BLaER1 treated with 17β-estradiol and CSF1 and Interleukin-3, amounts not matched to agents 10 nM and 100 nM (cell line): ENCODE results near the gene LRIT2.

ENCODE experiments used
- H3K27ac ChIP-seq, 11 experiments: shearing (Covaris generic); formaldehyde crosslinking; 2 replicates each; pipeline ENCODE4 v1.8.1; 2022
- H3K27me3 ChIP-seq, 11 experiments: shearing (Covaris generic); formaldehyde crosslinking; 2 replicates each; pipeline ENCODE4 v1.8.1; 2022
- H3K36me3 ChIP-seq, 11 experiments: shearing (Covaris generic); formaldehyde crosslinking; 2 replicates each; pipeline ENCODE4 v1.8.1; 2022
- H3K4me1 ChIP-seq, 10 experiments: shearing (Covaris generic); formaldehyde crosslinking; 2 replicates each; pipeline ENCODE4 v1.8.1; 2022
- H3K4me2 ChIP-seq, 11 experiments: shearing (Covaris generic); formaldehyde crosslinking; 2 replicates each; pipeline ENCODE4 v1.8.1; 2022
- H3K4me3 ChIP-seq, 10 experiments: shearing (Covaris generic); formaldehyde crosslinking; 2 replicates each; pipeline ENCODE4 v1.8.1; 2022
- H3K9ac ChIP-seq, 11 experiments: shearing (Covaris generic); formaldehyde crosslinking; 2 replicates each; pipeline ENCODE4 v1.8.1; 2022
- H3K9me3 ChIP-seq, 11 experiments: shearing (Covaris generic); formaldehyde crosslinking; replicated peaks in 1 of 11; 2 replicates each; pipeline ENCODE4 v1.8.1; 2022
- H4K20me1 ChIP-seq, 11 experiments: shearing (Covaris generic); formaldehyde crosslinking; 2 replicates each; pipeline ENCODE4 v1.8.1; 2022
- Cebpa-rat ChIP-seq, 11 experiments: shearing (Covaris generic); IDR thresholded peaks; 2 replicates each; pipeline ENCODE4 v1.8.1; 2022

Gene LRIT2

GRCh38 chr10:84201682-84202081 is 23.7 kb downstream of the LRIT2 start:
- Histone ChIP-seq H3K9me3 (no peaks in the 10 kb centered on the region), H3K4me2 (0 out of 22 replicates have a peak overlapping the region, but pooled peaks of 1 of the 11 experiments have one; percentile 5), H3K4me3 (no peak overlapping the region), H3K36me3 (no peaks in the 10 kb centered on the region), H3K9ac (no peak overlapping the region), H3K27ac (no peak overlapping the region), H4K20me1 (no peaks in the 10 kb centered on the region), H3K27me3 (peaks cover 0 to 7% (median 2%) of the 10 kb centered on the region in 11 experiments; a peak in 7 of 22 replicates), H3K4me1 (peaks cover 0 to 7% (median 0%) of the 10 kb centered on the region in 10 experiments; a peak in 3 of 20 replicates)
- no peak for TF ChIP-seq Cebpa-rat (IDR thresholded peaks at IDR 0.05)

GRCh38 chr10:84201244-84201606 is 24.1 kb downstream of the LRIT2 start:
- Histone ChIP-seq H3K9ac (0 out of 22 replicates have a peak overlapping the region, but pooled peaks of 1 of the 11 experiments have one; percentile 13), H4K20me1 (no peaks in the 10 kb centered on the region), H3K4me2 (peak overlapping the region in 1 of 11 experiments; percentile 5; a peak in 1 of 22 replicates), H3K27me3 (peaks cover 2 to 11% (median 7%) of the 10 kb centered on the region in 11 experiments; a peak in 15 of 22 replicates), H3K4me3 (no peak overlapping the region), H3K27ac (no peak overlapping the region), H3K4me1 (peaks cover 0 to 7% (median 0%) of the 10 kb centered on the region in 10 experiments; a peak in 3 of 20 replicates), H3K9me3 (no peaks in the 10 kb centered on the region), H3K36me3 (no peaks in the 10 kb centered on the region)
- TF ChIP-seq Cebpa-rat (IDR thresholded peaks at IDR 0.05): no peak

GRCh38 chr10:84200537-84201243 is 24.7 kb downstream of the LRIT2 start:
- H3K4me1 ChIP-seq: peaks cover 0 to 7% (median 0%) of the 10 kb centered on the region in 10 experiments; a peak in 3 of 20 replicates
- peaks cover 7 to 17% (median 12%) of the 10 kb centered on the region in 11 experiments for H3K27me3 ChIP-seq
- H3K9ac ChIP-seq: 0 out of 22 replicates have a peak overlapping the region, but pooled peaks of 1 of the 11 experiments have one; percentile 13
- no peak for TF ChIP-seq Cebpa-rat (IDR thresholded peaks at IDR 0.05)
- no peak overlapping the region for H3K4me3 ChIP-seq
- H3K4me2 ChIP-seq: peak overlapping the region in 1 of 11 experiments; percentile 5; a peak in 1 of 22 replicates
- H4K20me1 ChIP-seq: no peaks in the 10 kb centered on the region
- H3K36me3 ChIP-seq: no peaks in the 10 kb centered on the region
- no peaks in the 10 kb centered on the region for H3K9me3 ChIP-seq
- no peak overlapping the region for H3K27ac ChIP-seq

- Histone ChIP-seq H3K4me1 (peaks cover 0 to 7% (median 0%) of the 10 kb centered on the region in 10 experiments; a peak in 4 of 20 replicates), H3K9ac (no peak overlapping the region), H4K20me1 (peaks cover 0 to 8% (median 0%) of the 10 kb centered on the region in 11 experiments; a peak in 2 of 22 replicates), H3K36me3 (no peaks in the 10 kb centered on the region), H3K27ac (no peak overlapping the region), H3K9me3 (peaks cover 0 to 5% (median 0%) of the 10 kb centered on the region in 11 experiments; a peak in 1 of 22 replicates), H3K4me3 (no peak overlapping the region), H3K27me3 (peaks cover 30 to 40% (median 36%) of the 10 kb centered on the region in 11 experiments), H3K4me2 (no peak overlapping the region)
- no peak for TF ChIP-seq Cebpa-rat (IDR thresholded peaks at IDR 0.05)
These were observed 27.0 kb downstream of the LRIT2 start for GRCh38 chr10:84198206-84198915.

- no peak overlapping the region for H3K9ac ChIP-seq
- no peaks in the 10 kb centered on the region for H3K36me3 ChIP-seq
- H3K27me3 ChIP-seq: peaks cover 36 to 47% (median 43%) of the 10 kb centered on the region in 11 experiments
- peaks cover 0 to 7% (median 0%) of the 10 kb centered on the region in 10 experiments; a peak in 4 of 20 replicates for H3K4me1 ChIP-seq
- no peak overlapping the region for H3K27ac ChIP-seq
- no peak overlapping the region for H3K4me2 ChIP-seq
- no peak overlapping the region for H3K4me3 ChIP-seq
- TF ChIP-seq Cebpa-rat (IDR thresholded peaks at IDR 0.05): no peak
- peaks cover 0 to 5% (median 0%) of the 10 kb centered on the region in 11 experiments; a peak in 1 of 22 replicates for H3K9me3 ChIP-seq
- peaks cover 0 to 8% (median 0%) of the 10 kb centered on the region in 11 experiments; a peak in 2 of 22 replicates for H4K20me1 ChIP-seq
These were observed 27.7 kb downstream of the LRIT2 start for GRCh38 chr10:84197643-84198042.

GRCh38 chr10:84196941-84197340 is 28.4 kb downstream of the LRIT2 start:
- Histone ChIP-seq H3K9me3 (peaks cover 0 to 5% (median 0%) of the 10 kb centered on the region in 11 experiments; a peak in 1 of 22 replicates), H3K36me3 (no peaks in the 10 kb centered on the region), H3K4me1 (peaks cover 0 to 7% (median 0%) of the 10 kb centered on the region in 10 experiments; a peak in 4 of 20 replicates), H3K27ac (no peak overlapping the region), H3K9ac (no peak overlapping the region), H4K20me1 (peaks cover 0 to 8% (median 0%) of the 10 kb centered on the region in 11 experiments; a peak in 2 of 22 replicates), H3K4me2 (no peak overlapping the region), H3K4me3 (no peak overlapping the region), H3K27me3 (peaks cover 36 to 51% (median 45%) of the 10 kb centered on the region in 11 experiments)
- TF ChIP-seq Cebpa-rat (IDR thresholded peaks at IDR 0.05): no peak

- no peak overlapping the region for H3K9ac ChIP-seq
- H3K4me2 ChIP-seq: no peak overlapping the region
- no peaks in the 10 kb centered on the region for H3K36me3 ChIP-seq
- H4K20me1 ChIP-seq: peaks cover 0 to 8% (median 0%) of the 10 kb centered on the region in 11 experiments; a peak in 2 of 22 replicates
- TF ChIP-seq Cebpa-rat (IDR thresholded peaks at IDR 0.05): no peak
- no peak overlapping the region for H3K4me3 ChIP-seq
- peaks cover 0 to 1% (median 0%) of the 10 kb centered on the region in 10 experiments; a peak in 4 of 20 replicates for H3K4me1 ChIP-seq
- H3K27me3 ChIP-seq: peaks cover 36 to 51% (median 45%) of the 10 kb centered on the region in 11 experiments
- H3K9me3 ChIP-seq: peaks cover 0 to 5% (median 0%) of the 10 kb centered on the region in 11 experiments; a peak in 1 of 22 replicates
- no peak overlapping the region for H3K27ac ChIP-seq
These were observed 29.3 kb downstream of the LRIT2 start for GRCh38 chr10:84196083-84196482.

GRCh38 chr10:84195044-84195830 is 30.1 kb downstream of the LRIT2 start:
- H4K20me1 ChIP-seq: peaks cover 0 to 8% (median 0%) of the 10 kb centered on the region in 11 experiments; a peak in 2 of 22 replicates
- H3K4me3 ChIP-seq: no peak overlapping the region
- no peak for TF ChIP-seq Cebpa-rat (IDR thresholded peaks at IDR 0.05)
- H3K27ac ChIP-seq: no peak overlapping the region
- H3K4me1 ChIP-seq: no peaks in the 10 kb centered on the region; a peak in 1 of 20 replicates
- H3K4me2 ChIP-seq: peak overlapping the region in 1 of 11 experiments; percentile 56; a peak in 1 of 22 replicates
- H3K36me3 ChIP-seq: no peaks in the 10 kb centered on the region
- peaks cover 0 to 5% (median 0%) of the 10 kb centered on the region in 11 experiments; a peak in 1 of 22 replicates for H3K9me3 ChIP-seq
- H3K9ac ChIP-seq: no peak overlapping the region
- H3K27me3 ChIP-seq: peaks cover 36 to 51% (median 45%) of the 10 kb centered on the region in 11 experiments
